DOHH2 (cell line): ENCODE results near the gene AXIN1.

Experiments
- H3F3A ChIP-seq: fragments of 200-600 bp; sonication (generic), shearing (Covaris generic); 2 replicates; pipeline ENCODE4 v1.6.0; 2016; ENCODE audit warnings: antibody characterized with exemption, mild to moderate bottlenecking; ENCODE audit not compliant: control insufficient read depth, insufficient read depth
- H3K27ac ChIP-seq: fragments of 200-600 bp; sonication (generic); 2 replicates; pipeline ENCODE4 v1.5.1; 2014; ENCODE audit warnings: low read depth, mild to moderate bottlenecking, low read length, moderate library complexity
- H3K27me3 ChIP-seq: fragments of 200-600 bp; sonication (generic); 2 replicates; pipeline ENCODE4 v1.6.1; 2014; ENCODE audit warnings: mild to moderate bottlenecking, low read length, mixed read lengths; ENCODE audit not compliant: control insufficient read depth
- H3K36me3 ChIP-seq: fragments of 200-600 bp; sonication (generic); 2 replicates; pipeline ENCODE4 v1.6.1; 2014; ENCODE audit warnings: mild to moderate bottlenecking, low read length, moderate library complexity, mixed read lengths; ENCODE audit not compliant: control insufficient read depth
- H3K4me1 ChIP-seq: fragments of 200-600 bp; sonication (generic); 2 replicates; pipeline ENCODE4 v1.6.1; 2014; ENCODE audit warnings: mild to moderate bottlenecking, low read length, mixed read lengths; ENCODE audit not compliant: control insufficient read depth
- H3K4me2 ChIP-seq: fragments of 200-600 bp; sonication (generic); 2 replicates; pipeline ENCODE4 v1.6.0; 2014; ENCODE audit warnings: mild to moderate bottlenecking, low read length, moderate library complexity
- H3K4me3 ChIP-seq: fragments of 200-600 bp; sonication (generic); 2 replicates; pipeline ENCODE4 v1.5.1; 2014; ENCODE audit warnings: mild to moderate bottlenecking, low read length, mixed read lengths
- H3K79me2 ChIP-seq: fragments of 200-600 bp; sonication (generic); 2 replicates; pipeline ENCODE4 v1.6.1; 2014; ENCODE audit warnings: mild to moderate bottlenecking, low read length, mixed read lengths; ENCODE audit not compliant: control insufficient read depth
- H3K9me2 ChIP-seq: fragments of 200-600 bp; sonication (generic); replicated peaks from 2 replicates; pipeline ENCODE4 v1.6.1; 2014; ENCODE audit warnings: mild to moderate bottlenecking, low read length, mixed read lengths; ENCODE audit not compliant: control insufficient read depth
- H3K9me3 ChIP-seq: fragments of 200-600 bp; sonication (generic); 2 replicates; pipeline ENCODE4 v1.6.1; 2014; ENCODE audit warnings: antibody characterized with exemption, low read length, mixed read lengths; ENCODE audit not compliant: control insufficient read depth, insufficient read depth
- H4K20me1 ChIP-seq: fragments of 200-600 bp; sonication (generic); 2 replicates; pipeline ENCODE4 v1.6.0; 2014; ENCODE audit warnings: low read depth, mild to moderate bottlenecking, antibody characterized with exemption, low read length, moderate library complexity; ENCODE audit not compliant: control insufficient read depth, insufficient read depth
- EZH2phosphoT487 ChIP-seq: fragments of 200-600 bp; sonication (generic); IDR thresholded peaks from 2 replicates; pipeline ENCODE4 v1.6.1; 2017; ENCODE audit warnings: borderline replicate concordance, mild to moderate bottlenecking, antibody characterized with exemption, low read length, moderate library complexity, mixed read lengths
- TF ChIP-seq, protein P1 (sequence below): fragments of 200-600 bp; sonication (generic); IDR thresholded peaks from one replicate; pipeline ENCODE4 v1.5.1; 2014; ENCODE audit warnings: antibody characterized with exemption, mild to moderate bottlenecking, low read depth, low read length; ENCODE audit not compliant: poor library complexity, severe bottlenecking

The AXIN1 gene

DNA sequence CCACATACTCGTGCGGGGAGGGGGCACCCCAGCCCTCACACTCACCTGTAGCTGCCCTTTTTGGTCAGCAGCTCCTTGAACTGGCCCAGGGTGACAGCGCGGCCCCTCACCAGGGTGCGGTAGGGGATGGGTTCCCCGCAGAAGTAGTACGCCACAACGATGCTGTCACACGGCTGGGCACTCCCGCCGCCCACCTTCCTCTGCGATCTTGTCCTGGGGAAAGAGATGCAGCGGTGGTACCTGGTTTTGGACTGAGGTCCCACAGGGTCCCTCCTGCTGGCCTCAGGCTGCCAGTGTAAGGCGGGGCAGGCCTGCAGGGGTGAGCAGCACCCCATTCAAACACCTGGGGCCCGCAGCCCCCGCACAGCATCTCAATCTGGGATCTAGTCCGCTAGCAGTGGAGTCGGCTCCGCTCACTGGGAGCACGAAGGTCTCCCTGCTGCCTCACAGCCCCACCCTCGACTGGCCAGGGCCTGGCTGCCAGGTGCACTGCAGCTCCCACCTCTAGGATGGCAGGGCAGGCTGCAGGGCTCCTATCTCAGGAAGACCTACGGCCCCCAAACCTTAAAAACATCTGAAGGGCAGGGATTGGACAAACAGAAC lies 63.0 kb downstream of the AXIN1 start:
- Histone ChIP-seq H3K36me3 (peaks cover 9% of the 10 kb centered on the region; the same call in 1 of the 2 replicates), H3F3A (no peaks in the 10 kb centered on the region), H3K27ac (no peak overlapping the region), H3K4me1 (peaks cover 9% of the 10 kb centered on the region), H3K4me2 (no peak overlapping the region), H3K4me3 (no peak overlapping the region), H3K9me3 (no peaks in the 10 kb centered on the region), H4K20me1 (no peaks in the 10 kb centered on the region), H3K27me3 (no peaks in the 10 kb centered on the region), H3K9me2 (no peaks in the 10 kb centered on the region), H3K79me2 (no peaks in the 10 kb centered on the region)
- no peak for TF ChIP-seq EZH2phosphoT487
- TF ChIP-seq, protein P1, sequence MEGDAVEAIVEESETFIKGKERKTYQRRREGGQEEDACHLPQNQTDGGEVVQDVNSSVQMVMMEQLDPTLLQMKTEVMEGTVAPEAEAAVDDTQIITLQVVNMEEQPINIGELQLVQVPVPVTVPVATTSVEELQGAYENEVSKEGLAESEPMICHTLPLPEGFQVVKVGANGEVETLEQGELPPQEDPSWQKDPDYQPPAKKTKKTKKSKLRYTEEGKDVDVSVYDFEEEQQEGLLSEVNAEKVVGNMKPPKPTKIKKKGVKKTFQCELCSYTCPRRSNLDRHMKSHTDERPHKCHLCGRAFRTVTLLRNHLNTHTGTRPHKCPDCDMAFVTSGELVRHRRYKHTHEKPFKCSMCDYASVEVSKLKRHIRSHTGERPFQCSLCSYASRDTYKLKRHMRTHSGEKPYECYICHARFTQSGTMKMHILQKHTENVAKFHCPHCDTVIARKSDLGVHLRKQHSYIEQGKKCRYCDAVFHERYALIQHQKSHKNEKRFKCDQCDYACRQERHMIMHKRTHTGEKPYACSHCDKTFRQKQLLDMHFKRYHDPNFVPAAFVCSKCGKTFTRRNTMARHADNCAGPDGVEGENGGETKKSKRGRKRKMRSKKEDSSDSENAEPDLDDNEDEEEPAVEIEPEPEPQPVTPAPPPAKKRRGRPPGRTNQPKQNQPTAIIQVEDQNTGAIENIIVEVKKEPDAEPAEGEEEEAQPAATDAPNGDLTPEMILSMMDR, result no peak

- Histone ChIP-seq H3K79me2 (no peaks in the 10 kb centered on the region), H3K4me3 (no peak overlapping the region), H4K20me1 (no peaks in the 10 kb centered on the region), H3K4me1 (peaks cover 9% of the 10 kb centered on the region), H3K27me3 (no peaks in the 10 kb centered on the region), H3F3A (no peaks in the 10 kb centered on the region), H3K9me2 (no peaks in the 10 kb centered on the region), H3K4me2 (no peak overlapping the region), H3K27ac (no peak overlapping the region), H3K36me3 (peaks cover 9% of the 10 kb centered on the region; the same call in 1 of the 2 replicates), H3K9me3 (no peaks in the 10 kb centered on the region)
- no peak for TF ChIP-seq EZH2phosphoT487
- TF ChIP-seq, protein P1, result no peak
Measured at GRCh38 chr16:287981-288920, 64.3 kb downstream of the AXIN1 start.

GRCh38 chr16:287298-287811 lies 65.2 kb downstream of the AXIN1 start:
- no peak overlapping the region for H3K4me3 ChIP-seq
- peaks cover 5% of the 10 kb centered on the region; the same call in 1 of the 2 replicates for H3K36me3 ChIP-seq
- TF ChIP-seq, protein P1, result peak; percentile 19
- no peak for TF ChIP-seq EZH2phosphoT487
- H4K20me1 ChIP-seq, result no peaks in the 10 kb centered on the region
- peaks cover 9% of the 10 kb centered on the region for H3K4me1 ChIP-seq
- no peaks in the 10 kb centered on the region for H3K79me2 ChIP-seq
- H3F3A ChIP-seq, result no peaks in the 10 kb centered on the region
- no peak overlapping the region for H3K27ac ChIP-seq
- H3K4me2 ChIP-seq, result no peak overlapping the region
- no peaks in the 10 kb centered on the region for H3K27me3 ChIP-seq
- no peaks in the 10 kb centered on the region for H3K9me3 ChIP-seq
- H3K9me2 ChIP-seq, result no peaks in the 10 kb centered on the region
